WTC11 (cell line): ENCODE results near the gene FCHSD2. TPM values are rescaled to one million over a fixed set of nuclear protein-coding genes. Genes with fewer than 3 reads are reported as not detected.

Experiments used
- ATAC-seq: fragments of 200-7000 bp; cut with Tn5 transposase; 2 replicates; pipeline ENCODE4 v1.10.0; 2021; ENCODE audit warnings: mild to moderate bottlenecking, moderate library complexity
- CTCF ChIA-PET: fragments of 300-600 bp; sonication (Branson Sonifier 250); formaldehyde crosslinking; loops from one replicate; lab custom pipeline; 2021; ENCODE audit warnings: antibody characterized with exemption; lab: Charles Lee
- POLR2A ChIA-PET: fragments of 350-600 bp; sonication (Branson Sonifier 250); formaldehyde crosslinking; loops from one replicate; lab custom pipeline; 2021; ENCODE audit warnings: antibody characterized with exemption; lab: Charles Lee
- DNase-seq: peaks from one replicate; pipeline ENCODE4 v3.0.0; 2021; ENCODE audit warnings: low spot score
- H3K27ac Mint-ChIP-seq: 2 replicates; pipeline ENCODE4 v1.8.0; 2021; ENCODE audit warnings: mixed read lengths
- H3K27me3 Mint-ChIP-seq: 2 replicates; pipeline ENCODE4 v1.8.0; 2021; ENCODE audit warnings: low read depth, mild to moderate bottlenecking, moderate library complexity, mixed read lengths
- H3K36me3 Mint-ChIP-seq: 2 replicates; pipeline ENCODE4 v1.8.0; 2021; ENCODE audit warnings: mixed read lengths
- H3K4me1 Mint-ChIP-seq: 2 replicates; pipeline ENCODE4 v1.8.0; 2022; ENCODE audit warnings: mixed read lengths
- H3K4me3 Mint-ChIP-seq: 2 replicates; pipeline ENCODE4 v1.8.0; 2021; ENCODE audit warnings: mild to moderate bottlenecking, moderate library complexity, mixed read lengths
- H3K9me3 Mint-ChIP-seq: 2 replicates; pipeline ENCODE4 v1.8.0; 2021; ENCODE audit warnings: mixed read lengths
- ARID4B ChIP-seq: sonication (generic); formaldehyde crosslinking; IDR thresholded peaks from 2 replicates; pipeline ENCODE4 v1.8.0; 2023; ENCODE audit warnings: missing genetic modification reagents, mild to moderate bottlenecking, borderline replicate concordance
- CREM ChIP-seq: sonication (generic); formaldehyde crosslinking; IDR thresholded peaks from 2 replicates; pipeline ENCODE4 v1.8.1; 2022; ENCODE audit warnings: mild to moderate bottlenecking, missing genetic modification reagents, moderate library complexity
- E2F1 ChIP-seq: sonication (generic); formaldehyde crosslinking; IDR thresholded peaks from 2 replicates; pipeline ENCODE4 v1.8.0; 2022; ENCODE audit warnings: mild to moderate bottlenecking, missing genetic modification reagents
- E2F4 ChIP-seq: sonication (generic); formaldehyde crosslinking; IDR thresholded peaks from 2 replicates; pipeline ENCODE4 v1.8.1; 2022; ENCODE audit warnings: low read depth, mild to moderate bottlenecking, moderate library complexity, missing genetic modification reagents, borderline replicate concordance
- FOXJ3 ChIP-seq: sonication (generic); formaldehyde crosslinking; IDR thresholded peaks from 2 replicates; pipeline ENCODE4 v1.9.0; 2021; ENCODE audit warnings: missing genetic modification reagents, mild to moderate bottlenecking, borderline replicate concordance
- FOXK1 ChIP-seq: sonication (generic); formaldehyde crosslinking; IDR thresholded peaks from 2 replicates; pipeline ENCODE4 v1.8.0; 2022; ENCODE audit warnings: mild to moderate bottlenecking, moderate library complexity, missing genetic modification reagents
- HMGXB4 ChIP-seq: sonication (generic); formaldehyde crosslinking; IDR thresholded peaks from 2 replicates; pipeline ENCODE4 v1.8.1; 2023; ENCODE audit warnings: mild to moderate bottlenecking, moderate library complexity, missing genetic modification reagents
- MAX ChIP-seq: sonication (generic); formaldehyde crosslinking; IDR thresholded peaks from 2 replicates; pipeline ENCODE4 v1.8.0; 2022; ENCODE audit warnings: mild to moderate bottlenecking, missing genetic modification reagents
- MXD4 ChIP-seq: fragments of 250-450 bp; sonication (Bioruptor Pico); IDR thresholded peaks from 2 replicates; pipeline ENCODE4 v1.8.0; 2021; ENCODE audit warnings: mild to moderate bottlenecking, moderate library complexity, borderline replicate concordance
- NR1H2 ChIP-seq: sonication (generic); formaldehyde crosslinking; IDR thresholded peaks from 2 replicates; pipeline ENCODE4 v1.9.0; 2021; ENCODE audit warnings: mild to moderate bottlenecking, moderate library complexity, missing genetic modification reagents
- PREB ChIP-seq: sonication (generic); formaldehyde crosslinking; IDR thresholded peaks from 2 replicates; pipeline ENCODE4 v1.8.1; 2022; ENCODE audit warnings: mild to moderate bottlenecking, missing genetic modification reagents, moderate library complexity, borderline replicate concordance
- SMAD3 ChIP-seq: sonication (generic); formaldehyde crosslinking; IDR thresholded peaks from 2 replicates; pipeline ENCODE4 v1.8.0; 2022; ENCODE audit warnings: missing genetic modification reagents, mild to moderate bottlenecking, borderline replicate concordance
- SMAD4 ChIP-seq: sonication (generic); formaldehyde crosslinking; IDR thresholded peaks from 2 replicates; pipeline ENCODE4 v1.8.0; 2022; ENCODE audit warnings: mild to moderate bottlenecking, missing genetic modification reagents
- TCF7 ChIP-seq: sonication (generic); formaldehyde crosslinking; IDR thresholded peaks from 2 replicates; pipeline ENCODE4 v1.8.0; 2022; ENCODE audit warnings: mild to moderate bottlenecking, low read depth, missing genetic modification reagents, moderate library complexity
- ZMAT4 ChIP-seq: fragments of 250-450 bp; sonication (Bioruptor Pico); IDR thresholded peaks from 2 replicates; pipeline ENCODE4 v1.9.0; 2021; ENCODE audit warnings: mild to moderate bottlenecking
- ZNF263 ChIP-seq: sonication (generic); formaldehyde crosslinking; IDR thresholded peaks from 2 replicates; pipeline ENCODE4 v1.8.1; 2022; ENCODE audit warnings: low read depth, mild to moderate bottlenecking, moderate library complexity, missing genetic modification reagents
- ZNF281 ChIP-seq: sonication (generic); formaldehyde crosslinking; IDR thresholded peaks from 2 replicates; pipeline ENCODE4 v1.8.0; 2023; ENCODE audit warnings: mild to moderate bottlenecking, missing genetic modification reagents
- ZNF317 ChIP-seq: sonication (generic); formaldehyde crosslinking; IDR thresholded peaks from 2 replicates; pipeline ENCODE4 v1.8.1; 2023; ENCODE audit warnings: low read depth, mild to moderate bottlenecking, moderate library complexity, missing genetic modification reagents, borderline replicate concordance
- ZNF423 ChIP-seq: fragments of 250-450 bp; sonication (Bioruptor Pico); IDR thresholded peaks from 2 replicates; pipeline ENCODE4 v2.1.2; 2022; ENCODE audit warnings: mild to moderate bottlenecking, moderate library complexity
- ZNF671 ChIP-seq: fragments of 250-450 bp; sonication (Bioruptor Pico); IDR thresholded peaks from 2 replicates; pipeline ENCODE4 v1.8.0; 2021; ENCODE audit warnings: mild to moderate bottlenecking
- total RNA-seq: library from RNA; stranded (reverse); gene quantifications from 3 replicates; pipeline ENCODE4 v1.2.3, GENCODE V29; 2021

Gene FCHSD2
- total RNA-seq, 1 experiment from 2014 or later: 10.1 TPM

GRCh38 chr11:73009972-73010371 is 132.1 kb downstream of the FCHSD2 start (continued):
- TF ChIP-seq FOXJ3 (CRISPR knock-in tag) (no peak), SMAD4 (no peak), ZNF281 (CRISPR knock-in tag) (no peak), NR1H2 (no peak), ZNF317 (CRISPR knock-in tag) (no peak), SMAD3 (CRISPR knock-in tag) (no peak), HMGXB4 (CRISPR knock-in tag) (no peak), PREB (no peak), ZNF423 (CRISPR knock-in tag) (no peak)

- ChIA-PET POLR2A (no interaction called here), CTCF (no interaction called here)
- Mint-ChIP-seq H3K4me3 (no peak overlapping the region), H3K27ac (no peak overlapping the region), H3K36me3 (no peaks in the 10 kb centered on the region), H3K27me3 (no peaks in the 10 kb centered on the region), H3K4me1 (no peaks in the 10 kb centered on the region), H3K9me3 (no peaks in the 10 kb centered on the region)
- DNase-seq (no peak), ATAC-seq (no peak)
- no peak for TF ChIP-seq E2F4 (CRISPR knock-in tag)
- TF ChIP-seq MXD4 (CRISPR knock-in tag): no peak
Observed at GRCh38 chr11:73004088-73004487, 138.0 kb downstream of the FCHSD2 start.

GRCh38 chr11:73003088-73003487 is 139.0 kb downstream of the FCHSD2 start:
- ATAC-seq (no peak), DNase-seq (no peak)
- no peak overlapping the region for H3K27ac Mint-ChIP-seq
- CTCF ChIA-PET: no interaction called here
- POLR2A ChIA-PET: no interaction called here
- H3K4me1 Mint-ChIP-seq: no peaks in the 10 kb centered on the region
- no peaks in the 10 kb centered on the region for H3K27me3 Mint-ChIP-seq
- no peak overlapping the region for H3K4me3 Mint-ChIP-seq
- no peaks in the 10 kb centered on the region for H3K36me3 Mint-ChIP-seq
- H3K9me3 Mint-ChIP-seq: no peaks in the 10 kb centered on the region
- TF ChIP-seq TCF7 (no peak), CREM (CRISPR knock-in tag) (no peak), SMAD3 (CRISPR knock-in tag) (no peak), E2F1 (CRISPR knock-in tag) (no peak), ZNF263 (CRISPR knock-in tag) (no peak), MAX (CRISPR knock-in tag) (no peak), ZNF671 (CRISPR knock-in tag) (no peak), ZMAT4 (CRISPR knock-in tag) (no peak), ARID4B (CRISPR knock-in tag) (no peak), FOXK1 (no peak)
